Measurements from ENCODE around the gene NFKBIL1. TPM values are rescaled to one million over a fixed set of nuclear protein-coding genes. Genes with fewer than 3 reads are reported as not detected.

Gene NFKBIL1
- total RNA-seq, 2 experiments from 2014 or later: 11.4 to 12.3 TPM

DNA sequence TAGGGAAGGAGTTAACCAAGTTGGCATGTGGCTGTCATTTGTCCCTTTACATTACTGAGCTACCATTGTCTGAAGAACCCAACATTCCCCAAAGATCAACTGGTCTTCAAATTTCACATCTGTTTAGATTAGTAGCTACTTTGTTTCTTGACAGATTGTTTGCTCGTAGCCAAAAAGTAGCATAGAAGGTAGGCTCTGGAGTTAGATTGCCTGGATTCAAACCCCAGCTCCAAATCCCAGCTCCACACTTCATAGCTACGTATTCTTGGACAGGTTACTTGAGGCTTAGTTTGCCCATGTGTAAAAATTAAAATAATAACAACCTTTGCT, 1.1 kb downstream of the NFKBIL1 start:
- POLR2A ChIA-PET: interaction anchor here (0.5 to 1.5 kb wide), 2 partner anchors 24 to 50 kb away, joined by 4 read pairs; no protein-coding TSS in a partner anchor

DNA sequence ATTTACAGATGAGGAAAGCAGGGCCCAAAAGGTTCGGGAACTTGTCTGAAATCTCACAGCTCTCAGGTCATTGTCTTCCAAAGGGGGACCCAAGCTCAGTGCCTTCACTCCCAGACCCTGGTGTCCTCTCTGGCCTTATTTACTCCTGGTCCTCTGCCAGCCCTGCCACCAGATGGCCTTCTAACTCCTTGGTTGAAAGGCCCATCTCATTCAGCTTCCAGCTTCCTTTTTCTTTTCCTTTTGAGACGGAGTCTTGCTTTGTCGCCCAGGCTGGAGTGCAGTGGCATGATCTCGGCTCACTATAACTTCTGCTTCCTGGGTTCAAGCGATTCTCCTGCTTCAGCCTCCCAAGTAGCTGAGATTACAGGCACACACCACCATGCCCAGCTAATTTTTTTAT, 4.0 kb downstream of the NFKBIL1 start:
- POLR2A ChIA-PET: interaction anchor here (0.8 to 2.2 kb wide), 5 partner anchors 10 to 69 kb away, joined by 3 to 9 read pairs (median 3); partner anchors contain the start of genes DDX39B and TNF
- CTCF ChIA-PET: interaction anchor here (0.7 to 24.4 kb wide), 13 partner anchors 8 to 103 kb away, joined by 3 to 348 read pairs (median 5); partner anchors contain the start of genes DDX39B, LST1, LTB and NCR3

More for the DNA sequence above, 1.1 kb downstream of the NFKBIL1 start:
- CTCF ChIA-PET: interaction anchor here (1.1 to 24.4 kb wide), 6 partner anchors 11 to 67 kb away, joined by 3 to 348 read pairs (median 38); partner anchors contain the start of genes AIF1, LST1, LTB and NCR3

DNA sequence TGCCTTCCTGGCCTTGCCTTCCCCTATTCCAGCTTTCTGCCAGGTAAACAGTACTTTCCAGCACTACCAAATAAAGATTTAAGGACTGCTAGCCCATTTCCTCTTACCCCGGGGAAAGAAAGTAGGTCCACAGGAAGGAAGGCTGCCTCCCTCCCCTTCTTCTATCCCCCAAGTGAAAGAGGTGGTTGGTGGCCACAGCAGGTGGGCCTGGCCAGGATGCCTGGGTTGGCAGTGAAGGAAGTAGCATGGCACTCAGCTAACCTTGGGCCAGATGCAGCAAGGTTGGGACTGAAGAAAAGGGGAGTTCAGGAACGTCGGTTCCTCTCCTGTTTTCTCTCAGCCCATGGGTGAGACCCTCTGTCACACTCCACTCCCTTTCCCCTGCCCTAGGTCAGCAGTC, 8.9 kb downstream of the NFKBIL1 start:
- ChIA-PET POLR2A (interaction anchor here (0.6 to 1.0 kb wide), 3 partner anchors 18 to 20 kb away, joined by 3 to 4 read pairs (median 3); partner anchors contain the start of gene TNF), CTCF (interaction anchor here (6.9 to 24.4 kb wide), 3 partner anchors 15 to 41 kb away, joined by 52 to 348 read pairs (median 80); partner anchors contain the start of genes LTA, LTB, NCR3 and TNF)

DNA sequence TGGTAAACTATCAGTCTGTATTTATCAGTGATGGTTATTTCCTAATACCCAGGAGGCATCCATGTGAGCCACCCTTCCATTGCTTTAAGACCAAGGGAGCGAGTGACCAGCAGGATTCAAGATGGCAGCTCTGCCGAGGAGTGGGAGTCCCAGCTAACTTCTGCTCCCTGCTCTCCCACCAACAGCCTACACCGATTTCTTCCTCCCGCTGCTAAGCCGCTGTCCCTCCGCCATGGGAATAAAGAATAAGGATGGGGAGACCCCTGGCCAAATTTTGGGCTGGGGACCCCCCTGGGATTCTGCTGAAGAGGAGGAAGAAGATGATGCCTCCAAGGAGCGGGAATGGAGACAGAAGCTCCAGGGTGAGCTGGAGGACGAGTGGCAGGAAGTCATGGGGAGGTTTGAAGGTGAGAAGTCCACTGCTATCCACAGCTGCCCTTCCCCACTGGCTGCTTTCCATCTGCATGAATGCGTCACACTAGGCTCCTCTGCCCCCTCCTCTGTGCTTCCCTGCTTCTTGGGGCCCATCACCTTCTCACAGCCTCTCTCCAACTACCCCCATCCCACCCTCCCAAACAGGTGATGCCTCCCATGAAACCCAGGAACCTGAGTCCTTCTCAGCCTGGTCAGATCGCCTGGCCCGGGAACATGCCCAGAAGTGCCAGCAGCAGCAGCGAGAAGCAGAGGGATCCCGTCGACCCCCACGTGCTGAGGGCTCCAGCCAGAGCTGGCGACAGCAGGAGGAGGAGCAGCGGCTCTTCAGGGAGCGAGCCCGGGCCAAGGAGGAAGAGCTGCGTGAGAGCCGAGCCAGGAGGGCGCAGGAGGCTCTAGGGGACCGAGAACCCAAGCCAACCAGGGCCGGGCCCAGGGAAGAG, 10.3 kb downstream of the NFKBIL1 start:
- ChIA-PET POLR2A (interaction anchor here (0.6 to 5.7 kb wide), 3 partner anchors 12 to 65 kb away, joined by 4 to 66 read pairs (median 41); partner anchors contain the start of genes LTA and TNF), CTCF (interaction anchor here (0.6 to 24.4 kb wide), 9 partner anchors 10 to 1290 kb away, joined by 3 to 348 read pairs (median 12); partner anchors contain the start of genes BAG6, LTA, LTB and NCR3)

DNA sequence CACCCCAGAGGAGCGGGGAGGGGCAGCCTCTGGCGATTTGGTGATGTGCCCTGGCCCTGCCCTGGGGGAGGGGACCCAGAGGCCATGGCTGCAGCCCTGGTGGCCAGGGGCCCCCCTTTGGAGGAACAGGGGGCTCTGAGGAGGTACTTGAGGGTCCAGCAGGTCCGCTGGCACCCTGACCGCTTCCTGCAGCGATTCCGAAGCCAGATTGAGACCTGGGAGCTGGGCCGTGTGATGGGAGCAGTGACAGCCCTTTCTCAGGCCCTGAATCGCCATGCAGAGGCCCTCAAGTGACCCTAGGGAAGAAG, 10.9 kb downstream of the NFKBIL1 start:
- POLR2A ChIA-PET: interaction anchor here (0.6 to 5.7 kb wide), 3 partner anchors 12 to 1042 kb away, joined by 5 to 66 read pairs (median 41); partner anchors contain the start of genes LTA and TNF
- CTCF ChIA-PET: interaction anchor here (0.9 to 24.4 kb wide), 7 partner anchors 10 to 211 kb away, joined by 3 to 348 read pairs (median 13); partner anchors contain the start of genes BAG6, LTA, LTB and NCR3

DNA sequence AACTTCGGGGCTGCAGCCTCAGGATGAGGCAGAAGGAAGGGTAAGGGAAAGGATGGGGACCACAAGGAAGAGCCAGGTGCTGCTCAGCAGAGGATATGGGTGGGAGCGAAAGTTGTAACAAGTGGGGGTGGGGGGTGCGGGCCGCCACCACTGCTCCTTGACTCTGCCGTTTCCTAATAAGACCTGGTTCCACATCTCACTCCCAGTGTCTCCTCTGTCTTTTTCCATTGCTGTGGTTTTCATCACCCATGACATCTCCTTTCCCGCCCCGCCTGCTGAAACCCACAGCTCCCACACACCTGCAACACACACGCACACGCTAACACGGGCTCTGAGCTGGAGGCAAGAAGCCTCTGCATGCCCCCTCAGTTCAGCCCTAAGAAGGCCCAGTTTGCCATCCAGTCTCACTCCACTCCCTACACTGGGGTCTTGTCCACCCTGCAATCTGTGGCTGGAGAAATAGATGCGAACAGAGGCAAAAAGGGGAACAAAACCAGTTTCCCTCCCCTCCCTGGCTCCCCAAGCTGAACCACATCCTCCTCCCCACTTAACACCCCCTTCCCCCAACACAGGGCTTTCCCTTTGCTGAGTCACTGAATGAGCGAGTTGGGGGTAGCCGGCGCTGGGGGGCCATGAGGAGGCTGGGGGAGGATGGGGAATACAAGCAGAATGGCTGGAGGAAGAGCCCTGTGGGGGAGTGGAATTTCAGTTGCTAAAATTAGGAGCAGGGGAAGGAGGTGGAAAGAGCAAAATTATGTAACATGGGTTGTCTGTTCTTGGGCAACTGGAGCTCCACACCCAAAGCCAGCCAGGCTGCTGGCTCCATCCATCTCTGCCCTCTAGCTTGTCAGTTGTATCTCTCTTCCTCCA, 11.5 kb downstream of the NFKBIL1 start:
- POLR2A ChIA-PET: interaction anchor here (0.6 to 5.7 kb wide), 5 partner anchors 11 to 1043 kb away, joined by 3 to 66 read pairs (median 5); partner anchors contain the start of genes LST1, LTA and TNF
- CTCF ChIA-PET: interaction anchor here (0.9 to 24.4 kb wide), 9 partner anchors 8 to 211 kb away, joined by 3 to 348 read pairs (median 12); partner anchors contain the start of genes BAG6, LTA, LTB and NCR3

DNA sequence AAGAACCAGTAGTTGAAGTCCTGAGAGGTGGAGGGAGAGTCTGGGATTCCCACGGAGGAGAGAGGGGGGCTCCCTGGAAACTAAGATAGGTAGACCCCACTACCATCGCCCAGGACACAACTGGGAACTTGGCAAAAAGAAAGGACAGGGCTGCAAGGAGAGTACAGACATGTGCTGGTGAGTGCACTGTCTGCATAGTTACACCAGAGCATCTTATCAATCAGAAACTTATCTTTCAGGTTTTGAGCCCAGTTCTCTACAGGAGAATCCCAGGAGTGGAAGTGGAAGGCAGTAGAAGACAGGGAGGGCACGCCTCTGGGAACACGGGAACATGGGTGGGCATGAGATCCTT, 12.2 kb downstream of the NFKBIL1 start:
- ChIA-PET CTCF (interaction anchor here (0.6 to 24.4 kb wide), 9 partner anchors 8 to 407 kb away, joined by 3 to 348 read pairs (median 12); partner anchors contain the start of genes LTA, LTB, NCR3 and NFKBIL1), POLR2A (interaction anchor here (0.6 to 5.7 kb wide), 8 partner anchors 9 to 268 kb away, joined by 3 to 66 read pairs (median 3); partner anchors contain the start of genes BAG6, HSPA1B, LST1 and LTA)

DNA sequence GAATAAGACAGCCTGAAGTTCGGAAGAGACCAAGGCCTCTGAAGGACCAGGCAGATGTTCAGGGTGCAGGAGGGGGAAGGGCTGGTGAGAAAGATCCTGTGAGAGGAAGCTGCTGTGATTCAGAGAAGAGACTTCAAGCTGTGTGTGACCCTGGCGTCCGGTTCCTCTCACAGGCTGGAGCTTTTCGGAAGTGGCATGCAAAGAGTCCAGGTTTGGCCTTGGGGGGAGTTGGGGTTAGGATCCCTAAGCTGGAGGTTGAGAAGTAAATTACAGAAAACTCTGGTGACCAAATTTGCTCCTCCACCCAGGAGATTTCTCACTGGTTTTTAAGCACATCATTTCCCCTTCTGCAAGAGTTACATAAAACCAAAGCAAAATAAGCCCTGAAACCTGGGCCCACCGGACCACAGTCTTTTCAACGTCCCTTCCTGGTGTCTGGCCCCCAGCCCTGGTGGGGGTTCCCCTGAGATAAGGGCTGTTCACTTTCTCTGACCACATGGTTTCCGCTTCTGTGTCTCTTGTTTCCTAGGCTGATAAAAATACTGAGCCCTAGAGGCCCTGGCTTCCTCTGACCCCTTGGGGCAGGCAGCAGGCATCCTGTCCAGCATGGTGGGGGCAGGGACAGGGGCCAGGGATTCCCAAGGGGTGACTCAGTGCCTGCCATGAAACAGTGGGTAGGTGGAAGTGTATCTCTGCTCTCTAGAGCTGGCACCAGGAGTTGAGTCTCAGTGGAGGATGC, 12.7 kb downstream of the NFKBIL1 start:
- ChIA-PET POLR2A (interaction anchor here (0.6 to 5.7 kb wide), 7 partner anchors 10 to 267 kb away, joined by 3 to 66 read pairs (median 3); partner anchors contain the start of genes BAG6, HSPA1B, LTA and TNF), CTCF (interaction anchor here (0.6 to 24.4 kb wide), 9 partner anchors 9 to 408 kb away, joined by 3 to 348 read pairs (median 12); partner anchors contain the start of genes LTA, LTB, NCR3 and NFKBIL1)

DNA sequence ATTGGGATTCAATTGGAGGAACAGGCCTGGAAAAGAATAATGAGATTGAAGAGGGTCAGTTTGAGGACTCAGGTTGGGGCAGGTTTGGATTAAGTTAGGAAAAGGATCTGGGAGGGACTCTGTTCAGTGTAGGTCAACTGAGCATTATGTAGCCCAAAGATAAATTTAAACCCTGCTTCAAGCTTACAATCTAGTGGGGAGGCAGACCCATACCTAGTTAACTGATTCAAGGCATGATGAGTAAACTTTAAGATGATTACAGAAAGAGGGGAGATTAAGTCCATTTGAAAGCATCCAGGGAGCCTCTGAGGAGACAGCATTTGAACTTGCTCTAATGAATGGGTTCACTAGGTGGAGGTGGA, 13.3 kb downstream of the NFKBIL1 start:
- ChIA-PET CTCF (interaction anchor here (0.9 to 24.4 kb wide), 6 partner anchors 11 to 36 kb away, joined by 3 to 348 read pairs (median 32); partner anchors contain the start of genes LTA, LTB, NCR3 and NFKBIL1), POLR2A (interaction anchor here (3.2 to 5.7 kb wide), 2 partner anchors 9 to 15 kb away, joined by 41 to 66 read pairs; partner anchors contain the start of genes LTA and TNF)

DNA sequence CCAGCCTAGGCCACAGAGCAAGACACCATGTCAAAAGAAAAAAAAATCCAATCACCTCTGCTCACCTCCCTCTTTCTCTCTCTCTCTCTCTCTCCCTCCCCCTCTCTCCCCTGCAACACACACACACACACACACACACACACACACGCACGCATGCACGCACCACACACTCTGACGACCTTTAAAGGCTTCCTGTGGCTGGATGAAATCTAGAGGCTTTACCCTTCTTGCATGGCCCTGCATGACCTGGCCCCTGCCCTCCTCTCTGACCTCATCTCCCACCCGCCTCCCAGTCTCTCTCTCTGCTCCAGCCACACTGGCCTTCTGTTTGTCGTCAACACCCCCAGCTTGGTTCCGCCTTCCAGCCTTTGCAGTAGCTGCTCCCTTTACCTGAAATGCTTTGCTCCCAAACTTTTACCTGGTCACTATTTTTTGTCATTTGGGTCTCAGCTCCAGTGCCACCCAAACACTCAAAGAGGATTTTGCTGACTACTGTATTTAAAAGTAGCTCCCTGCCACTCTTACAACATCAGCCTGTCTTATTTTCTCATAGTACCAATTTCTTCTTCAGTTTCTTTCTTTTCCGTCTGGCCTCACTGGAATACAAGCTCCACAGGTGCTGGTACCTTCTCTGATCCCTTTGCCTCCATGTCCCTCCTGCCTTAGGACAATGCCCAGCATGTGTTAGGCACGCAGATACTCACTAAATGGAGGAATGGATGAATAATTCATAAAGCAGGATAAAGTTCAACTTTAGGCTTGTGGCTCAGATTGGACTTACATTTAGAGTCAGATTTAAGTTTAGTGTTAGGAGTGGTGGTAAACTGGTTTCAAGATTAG, 20.3 kb downstream of the NFKBIL1 start:
- ChIA-PET CTCF (interaction anchor here (0.7 to 9.0 kb wide), 8 partner anchors 8 to 30 kb away, joined by 3 to 80 read pairs (median 8); partner anchors contain the start of gene NCR3), POLR2A (interaction anchor here (0.6 to 4.8 kb wide), 4 partner anchors 8 to 229 kb away, joined by 3 to 41 read pairs (median 8); partner anchors contain the start of gene LTB)

DNA sequence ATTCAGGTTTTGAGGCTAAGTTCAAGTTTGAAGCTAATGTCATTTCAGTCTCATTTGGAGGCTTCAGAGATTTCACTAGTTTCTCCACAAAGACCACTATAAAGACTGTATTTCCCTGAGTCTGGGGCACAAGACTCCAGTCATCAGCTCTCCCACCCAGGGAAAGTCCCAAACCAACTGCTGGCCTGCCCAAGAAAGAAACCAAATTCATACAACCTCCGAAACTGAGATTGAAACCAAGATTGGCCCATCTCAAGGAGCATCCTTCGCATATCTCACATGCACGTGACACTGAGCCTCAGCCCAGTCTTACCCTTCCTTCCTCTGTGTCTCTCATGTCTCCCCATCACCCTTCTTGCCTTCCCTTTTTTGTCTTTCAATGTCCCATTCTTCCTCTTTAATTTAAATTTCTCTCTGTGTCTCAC, 21.1 kb downstream of the NFKBIL1 start:
- CTCF ChIA-PET: interaction anchor here (0.7 to 9.0 kb wide), 10 partner anchors 8 to 227 kb away, joined by 3 to 80 read pairs (median 4); partner anchors contain the start of genes NCR3 and VARS1

DNA sequence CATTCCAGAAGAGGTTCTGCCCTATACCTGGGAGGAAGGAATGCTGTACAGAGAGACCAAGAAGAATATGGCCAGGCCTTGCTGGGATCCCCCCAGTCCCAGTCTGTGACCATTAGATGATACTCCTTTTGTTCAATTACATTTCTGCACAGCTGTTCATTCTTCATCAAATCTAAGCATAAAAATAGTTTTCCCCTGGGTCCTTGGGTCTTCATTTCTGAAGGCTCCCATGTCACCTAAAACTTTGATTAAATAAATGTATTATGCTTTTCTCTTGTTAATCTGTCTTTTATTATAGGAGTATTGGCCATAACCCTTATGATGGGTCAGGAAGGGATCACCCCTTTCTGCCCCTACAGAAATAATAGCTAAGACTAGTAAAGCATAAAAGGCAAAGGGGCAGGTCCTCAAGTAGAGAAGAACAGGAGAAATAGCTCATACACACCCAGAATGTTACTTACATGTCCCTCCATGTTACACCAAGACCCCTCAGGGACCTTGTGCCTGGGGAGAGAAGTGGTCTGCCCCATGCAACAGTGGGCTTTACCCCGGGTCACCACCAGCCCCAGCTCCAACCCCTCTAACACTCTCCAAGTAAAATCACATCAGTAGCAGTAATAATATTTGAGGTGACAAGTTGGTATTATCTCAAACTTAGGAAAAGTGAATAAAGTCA, 22.6 kb downstream of the NFKBIL1 start:
- CTCF ChIA-PET: interaction anchor here (1.1 to 9.0 kb wide), 8 partner anchors 10 to 226 kb away, joined by 3 to 80 read pairs (median 12); partner anchors contain the start of genes LST1, NCR3 and VARS1
- POLR2A ChIA-PET: interaction anchor here (1.3 to 4.8 kb wide), 2 partner anchors 10 kb away, joined by 6 to 41 read pairs; no protein-coding TSS in a partner anchor

More for the DNA sequence above, 21.1 kb downstream of the NFKBIL1 start:
- POLR2A ChIA-PET: interaction anchor here (1.4 to 4.8 kb wide), 3 partner anchors 8 to 14 kb away, joined by 4 to 41 read pairs (median 11); partner anchors contain the start of gene LTB

DNA sequence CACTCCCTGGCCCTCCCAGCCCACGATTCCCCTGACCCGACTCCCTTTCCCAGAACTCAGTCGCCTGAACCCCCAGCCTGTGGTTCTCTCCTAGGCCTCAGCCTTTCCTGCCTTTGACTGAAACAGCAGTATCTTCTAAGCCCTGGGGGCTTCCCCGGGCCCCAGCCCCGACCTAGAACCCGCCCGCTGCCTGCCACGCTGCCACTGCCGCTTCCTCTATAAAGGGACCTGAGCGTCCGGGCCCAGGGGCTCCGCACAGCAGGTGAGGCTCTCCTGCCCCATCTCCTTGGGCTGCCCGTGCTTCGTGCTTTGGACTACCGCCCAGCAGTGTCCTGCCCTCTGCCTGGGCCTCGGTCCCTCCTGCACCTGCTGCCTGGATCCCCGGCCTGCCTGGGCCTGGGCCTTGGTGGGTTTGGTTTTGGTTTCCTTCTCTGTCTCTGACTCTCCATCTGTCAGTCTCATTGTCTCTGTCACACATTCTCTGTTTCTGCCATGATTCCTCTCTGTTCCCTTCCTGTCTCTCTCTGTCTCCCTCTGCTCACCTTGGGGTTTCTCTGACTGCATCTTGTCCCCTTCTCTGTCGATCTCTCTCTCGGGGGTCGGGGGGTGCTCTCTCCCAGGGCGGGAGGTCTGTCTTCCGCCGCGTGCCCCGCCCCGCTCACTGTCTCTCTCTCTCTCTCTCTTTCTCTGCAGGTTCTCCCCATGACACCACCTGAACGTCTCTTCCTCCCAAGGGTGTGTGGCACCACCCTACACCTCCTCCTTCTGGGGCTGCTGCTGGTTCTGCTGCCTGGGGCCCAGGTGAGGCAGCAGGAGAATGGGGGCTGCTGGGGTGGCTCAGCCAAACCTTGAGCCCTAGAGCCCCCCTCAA, 24.9 kb downstream of the NFKBIL1 start, which contains the start of gene LTA:
Gene LTA, plus strand, starts transcription at position 249 of the 871 bp plus-strand sequence. Its CDS starts 454 bp downstream, at position 703.
- ChIA-PET CTCF (interaction anchor here (1.0 to 9.0 kb wide), 8 partner anchors 8 to 26 kb away, joined by 4 to 80 read pairs (median 22); partner anchors contain the start of genes ATP6V1G2, LST1 and NFKBIL1), POLR2A (interaction anchor here (0.7 to 4.8 kb wide), 2 partner anchors 13 to 77 kb away, joined by 4 to 41 read pairs; no protein-coding TSS in a partner anchor)
